HepG2 (cell line): ENCODE results near the gene DNPH1. TPM values are rescaled to one million over a fixed set of nuclear protein-coding genes. Genes with fewer than 3 reads are reported as not detected.

Experiments
- JUND ChIP-seq: sonication (generic); formaldehyde crosslinking; IDR thresholded peaks from 2 replicates; pipeline ENCODE4 v1.8.0; 2022; ENCODE audit warnings: mild to moderate bottlenecking, missing genetic modification reagents
- MYC ChIP-seq: sonication (generic); formaldehyde crosslinking; IDR thresholded peaks from 2 replicates; pipeline ENCODE4 v1.9.0; 2021; ENCODE audit warnings: missing genetic modification reagents, borderline replicate concordance
- NFE2 ChIP-seq: sonication (generic); formaldehyde crosslinking; IDR thresholded peaks from 2 replicates; pipeline ENCODE4 v1.4.0; 2020; ENCODE audit warnings: missing genetic modification reagents
- NFE2L2 ChIP-seq: fragments of 150-350 bp; IDR thresholded peaks from 2 replicates; pipeline ENCODE4 v1.6.1; 2014; ENCODE audit warnings: low read length
- POLR2AphosphoS5 ChIP-seq: IDR thresholded peaks from 2 replicates; pipeline ENCODE4 v1.6.1; 2012; ENCODE audit warnings: low read depth, low read length
- YEATS4 ChIP-seq: sonication (generic); formaldehyde crosslinking; IDR thresholded peaks from 2 replicates; pipeline ENCODE4 v1.4.0; 2020; ENCODE audit warnings: missing genetic modification reagents, borderline replicate concordance
- ZFP82 ChIP-seq: sonication (generic); formaldehyde crosslinking; IDR thresholded peaks from 2 replicates; pipeline ENCODE4 v1.5.1; 2020; ENCODE audit warnings: mild to moderate bottlenecking, missing genetic modification reagents, borderline replicate concordance
- ZIK1 ChIP-seq: sonication (generic); formaldehyde crosslinking; IDR thresholded peaks from 2 replicates; pipeline ENCODE4 v1.5.0; 2020; ENCODE audit warnings: mild to moderate bottlenecking, low read depth, missing genetic modification reagents, borderline replicate concordance
- ZNF143 ChIP-seq: sonication (generic); formaldehyde crosslinking; IDR thresholded peaks from 2 replicates; pipeline ENCODE4 v1.4.0; 2020; ENCODE audit warnings: missing genetic modification reagents
- ZNF253 ChIP-seq: sonication (generic); formaldehyde crosslinking; IDR thresholded peaks from 2 replicates; pipeline ENCODE4 v1.8.0; 2022; ENCODE audit warnings: mild to moderate bottlenecking, missing genetic modification reagents, borderline replicate concordance
- ZNF333 ChIP-seq: sonication (generic); formaldehyde crosslinking; IDR thresholded peaks from 2 replicates; pipeline ENCODE4 v1.4.0; 2020; ENCODE audit warnings: mild to moderate bottlenecking, missing genetic modification reagents, borderline replicate concordance
- ZNF350 ChIP-seq: sonication (generic); formaldehyde crosslinking; IDR thresholded peaks from 2 replicates; pipeline ENCODE4 v1.4.0; 2020; ENCODE audit warnings: mild to moderate bottlenecking, low read depth, missing genetic modification reagents, borderline replicate concordance
- ZNF768 ChIP-seq: sonication (generic); formaldehyde crosslinking; IDR thresholded peaks from 2 replicates; pipeline ENCODE4 v1.4.0; 2020; ENCODE audit warnings: missing genetic modification reagents
- ZNF772 ChIP-seq: sonication (generic); formaldehyde crosslinking; IDR thresholded peaks from 2 replicates; pipeline ENCODE4 v1.5.0; 2020; ENCODE audit warnings: mild to moderate bottlenecking, missing genetic modification reagents
- ZNF782 ChIP-seq: sonication (generic); formaldehyde crosslinking; IDR thresholded peaks from 2 replicates; pipeline ENCODE4 v1.4.0; 2020; ENCODE audit warnings: missing genetic modification reagents, mild to moderate bottlenecking, borderline replicate concordance
- polyA plus RNA-seq, 8 experiments: library from polyadenylated mRNA; depleted of rRNA in 3 of 8; stranded (reverse) in 7 of 8; unstranded in 1 of 8; fragments of >200 nt; fragmentation: Illumina TruSeq in 4 of 8; extraction: Trizol in 4 of 8; gene quantifications; 2 replicates each; pipeline versions ENCODE4 v1.2.1 to v1.2.3, GENCODE V29; 2011 to 2016; ENCODE audit warnings: low read depth in 4 of 8, missing spikeins in 1 of 8, mixed read lengths in 1 of 8; ENCODE audit not compliant: insufficient read depth in 1 of 8
- total RNA-seq, 5 experiments: library from RNA; depleted of rRNA; stranded (reverse); fragments of >200 nt; fragmentation: Illumina TruSeq; extraction: Trizol; gene quantifications; 2 replicates each; pipeline ENCODE4 v1.2.3, GENCODE V29; 2016; ENCODE audit warnings: low read depth in 1 of 5
- TF ChIP-seq, protein P1 (sequence below): sonication (generic); formaldehyde crosslinking; IDR thresholded peaks from 2 replicates; pipeline ENCODE4 v1.4.0; 2020; ENCODE audit warnings: mild to moderate bottlenecking, missing genetic modification reagents, borderline replicate concordance
- TF ChIP-seq, protein P2 (sequence below): IDR thresholded peaks from 2 replicates; pipeline ENCODE4 v1.6.1; 2016; ENCODE audit warnings: mild to moderate bottlenecking
- TF ChIP-seq, protein P3 (sequence below): sonication (generic); formaldehyde crosslinking; IDR thresholded peaks from 2 replicates; pipeline ENCODE4 v1.5.1; 2020; ENCODE audit warnings: missing genetic modification reagents, mild to moderate bottlenecking, borderline replicate concordance
- TF ChIP-seq, protein P4 (sequence below): sonication (generic); formaldehyde crosslinking; IDR thresholded peaks from 2 replicates; pipeline ENCODE4 v1.8.1; 2023; ENCODE audit warnings: mild to moderate bottlenecking, moderate library complexity, missing genetic modification reagents

Gene DNPH1
- total and polyA plus RNA-seq, 2 of the 13 experiments (the other 11 are each of a cell fraction or from before 2014, with no cell fraction given), result 56.5 to 75.1 TPM

DNA sequence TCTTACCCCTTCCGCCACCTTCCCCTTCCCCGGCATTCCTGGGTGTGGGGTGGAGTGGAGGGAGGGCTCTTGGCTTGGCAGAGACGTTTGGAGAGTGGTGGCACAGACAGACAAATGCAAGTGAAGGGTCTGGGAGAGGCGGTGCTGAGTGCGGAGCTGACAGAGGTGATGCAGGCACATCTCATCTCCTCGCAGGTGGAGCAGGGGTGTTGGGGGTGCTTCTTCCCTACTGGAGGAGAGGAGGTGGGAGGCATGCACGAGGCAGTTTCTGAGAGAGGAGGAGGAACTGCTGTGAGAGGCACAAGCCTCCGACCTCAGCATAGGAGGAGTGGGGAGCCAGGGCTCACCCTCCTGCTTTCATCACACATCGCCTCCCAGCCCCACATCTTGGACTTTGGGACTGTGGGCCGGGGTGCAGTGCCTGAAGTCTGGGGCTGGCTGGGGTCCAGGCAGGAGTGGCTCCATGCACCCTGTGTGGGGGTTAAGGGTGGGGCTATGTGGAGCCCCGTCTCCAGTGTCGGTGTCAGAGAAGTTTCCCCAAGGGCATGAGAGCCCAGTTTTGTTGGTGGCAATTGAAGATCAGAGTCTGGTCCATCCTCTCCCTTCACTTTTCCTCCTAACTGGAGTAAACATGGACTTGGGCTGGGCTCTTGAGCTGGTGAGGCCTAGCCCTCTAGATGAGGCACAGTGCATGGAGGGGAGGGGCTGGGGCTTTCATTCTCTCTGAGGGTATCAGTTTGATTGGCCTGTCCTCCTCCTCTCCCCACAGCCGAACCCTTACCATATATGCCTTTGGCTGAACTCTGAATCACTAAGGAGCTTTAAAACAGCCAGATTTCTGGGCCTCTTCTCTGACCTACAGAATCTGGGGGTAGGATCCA is 48.6 kb upstream of the DNPH1 start (continued):
- TF ChIP-seq, protein P1, sequence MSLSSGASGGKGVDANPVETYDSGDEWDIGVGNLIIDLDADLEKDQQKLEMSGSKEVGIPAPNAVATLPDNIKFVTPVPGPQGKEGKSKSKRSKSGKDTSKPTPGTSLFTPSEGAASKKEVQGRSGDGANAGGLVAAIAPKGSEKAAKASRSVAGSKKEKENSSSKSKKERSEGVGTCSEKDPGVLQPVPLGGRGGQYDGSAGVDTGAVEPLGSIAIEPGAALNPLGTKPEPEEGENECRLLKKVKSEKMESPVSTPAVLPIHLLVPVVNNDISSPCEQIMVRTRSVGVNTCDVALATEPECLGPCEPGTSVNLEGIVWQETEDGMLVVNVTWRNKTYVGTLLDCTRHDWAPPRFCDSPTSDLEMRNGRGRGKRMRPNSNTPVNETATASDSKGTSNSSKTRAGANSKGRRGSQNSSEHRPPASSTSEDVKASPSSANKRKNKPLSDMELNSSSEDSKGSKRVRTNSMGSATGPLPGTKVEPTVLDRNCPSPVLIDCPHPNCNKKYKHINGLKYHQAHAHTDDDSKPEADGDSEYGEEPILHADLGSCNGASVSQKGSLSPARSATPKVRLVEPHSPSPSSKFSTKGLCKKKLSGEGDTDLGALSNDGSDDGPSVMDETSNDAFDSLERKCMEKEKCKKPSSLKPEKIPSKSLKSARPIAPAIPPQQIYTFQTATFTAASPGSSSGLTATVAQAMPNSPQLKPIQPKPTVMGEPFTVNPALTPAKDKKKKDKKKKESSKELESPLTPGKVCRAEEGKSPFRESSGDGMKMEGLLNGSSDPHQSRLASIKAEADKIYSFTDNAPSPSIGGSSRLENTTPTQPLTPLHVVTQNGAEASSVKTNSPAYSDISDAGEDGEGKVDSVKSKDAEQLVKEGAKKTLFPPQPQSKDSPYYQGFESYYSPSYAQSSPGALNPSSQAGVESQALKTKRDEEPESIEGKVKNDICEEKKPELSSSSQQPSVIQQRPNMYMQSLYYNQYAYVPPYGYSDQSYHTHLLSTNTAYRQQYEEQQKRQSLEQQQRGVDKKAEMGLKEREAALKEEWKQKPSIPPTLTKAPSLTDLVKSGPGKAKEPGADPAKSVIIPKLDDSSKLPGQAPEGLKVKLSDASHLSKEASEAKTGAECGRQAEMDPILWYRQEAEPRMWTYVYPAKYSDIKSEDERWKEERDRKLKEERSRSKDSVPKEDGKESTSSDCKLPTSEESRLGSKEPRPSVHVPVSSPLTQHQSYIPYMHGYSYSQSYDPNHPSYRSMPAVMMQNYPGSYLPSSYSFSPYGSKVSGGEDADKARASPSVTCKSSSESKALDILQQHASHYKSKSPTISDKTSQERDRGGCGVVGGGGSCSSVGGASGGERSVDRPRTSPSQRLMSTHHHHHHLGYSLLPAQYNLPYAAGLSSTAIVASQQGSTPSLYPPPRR, result peak; percentile 72
- no peak; the same call in 1 of the 2 replicates for TF ChIP-seq MYC (CRISPR knock-in tag)
- TF ChIP-seq ZNF768 (CRISPR knock-in tag), result peak; percentile 8; the same call in 1 of the 2 replicates
- TF ChIP-seq ZNF350 (CRISPR knock-in tag), result peak; percentile 76
- TF ChIP-seq, protein P2, sequence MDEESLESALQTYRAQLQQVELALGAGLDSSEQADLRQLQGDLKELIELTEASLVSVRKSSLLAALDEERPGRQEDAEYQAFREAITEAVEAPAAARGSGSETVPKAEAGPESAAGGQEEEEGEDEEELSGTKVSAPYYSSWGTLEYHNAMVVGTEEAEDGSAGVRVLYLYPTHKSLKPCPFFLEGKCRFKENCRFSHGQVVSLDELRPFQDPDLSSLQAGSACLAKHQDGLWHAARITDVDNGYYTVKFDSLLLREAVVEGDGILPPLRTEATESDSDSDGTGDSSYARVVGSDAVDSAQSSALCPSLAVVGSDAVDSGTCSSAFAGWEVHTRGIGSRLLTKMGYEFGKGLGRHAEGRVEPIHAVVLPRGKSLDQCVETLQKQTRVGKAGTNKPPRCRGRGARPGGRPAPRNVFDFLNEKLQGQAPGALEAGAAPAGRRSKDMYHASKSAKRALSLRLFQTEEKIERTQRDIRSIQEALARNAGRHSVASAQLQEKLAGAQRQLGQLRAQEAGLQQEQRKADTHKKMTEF (CRISPR knock-in tag), result peak; percentile 36; the same call in 1 of the 2 replicates
- no peak for TF ChIP-seq ZNF143 (CRISPR knock-in tag)
- TF ChIP-seq NFE2L2, result no peak
- TF ChIP-seq ZFP82, result 0 out of 2 replicates have a peak, but pooled peaks have one; percentile 71
- TF ChIP-seq, protein P3, sequence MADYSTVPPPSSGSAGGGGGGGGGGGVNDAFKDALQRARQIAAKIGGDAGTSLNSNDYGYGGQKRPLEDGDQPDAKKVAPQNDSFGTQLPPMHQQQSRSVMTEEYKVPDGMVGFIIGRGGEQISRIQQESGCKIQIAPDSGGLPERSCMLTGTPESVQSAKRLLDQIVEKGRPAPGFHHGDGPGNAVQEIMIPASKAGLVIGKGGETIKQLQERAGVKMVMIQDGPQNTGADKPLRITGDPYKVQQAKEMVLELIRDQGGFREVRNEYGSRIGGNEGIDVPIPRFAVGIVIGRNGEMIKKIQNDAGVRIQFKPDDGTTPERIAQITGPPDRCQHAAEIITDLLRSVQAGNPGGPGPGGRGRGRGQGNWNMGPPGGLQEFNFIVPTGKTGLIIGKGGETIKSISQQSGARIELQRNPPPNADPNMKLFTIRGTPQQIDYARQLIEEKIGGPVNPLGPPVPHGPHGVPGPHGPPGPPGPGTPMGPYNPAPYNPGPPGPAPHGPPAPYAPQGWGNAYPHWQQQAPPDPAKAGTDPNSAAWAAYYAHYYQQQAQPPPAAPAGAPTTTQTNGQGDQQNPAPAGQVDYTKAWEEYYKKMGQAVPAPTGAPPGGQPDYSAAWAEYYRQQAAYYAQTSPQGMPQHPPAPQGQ (CRISPR knock-in tag), result 0 out of 2 replicates have a peak, but pooled peaks have one; percentile 12
- TF ChIP-seq NFE2 (CRISPR knock-in tag), result no peak
- TF ChIP-seq, protein P4, sequence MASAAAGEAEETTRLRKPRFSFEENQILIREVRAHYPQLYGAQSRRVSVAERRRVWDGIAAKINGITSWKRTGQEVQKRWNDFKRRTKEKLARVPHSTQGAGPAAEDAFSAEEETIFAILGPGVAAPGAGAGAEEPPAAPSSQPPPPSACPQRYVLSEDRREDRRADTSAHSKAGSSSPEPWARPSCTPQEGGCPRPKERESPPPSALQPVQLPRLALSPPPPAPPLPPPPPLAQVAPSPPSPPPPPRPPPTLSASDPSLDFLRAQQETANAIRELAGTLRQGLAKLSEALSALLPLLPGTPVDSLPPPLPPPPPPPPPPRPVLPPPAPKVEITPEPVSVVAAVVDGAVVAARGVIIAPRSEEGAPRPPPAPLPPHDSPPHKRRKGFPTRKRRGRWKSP, result peak; percentile 77; the same call in 1 of the 2 replicates
- TF ChIP-seq ZNF772 (CRISPR knock-in tag), result peak; percentile 14; the same call in 1 of the 2 replicates
- TF ChIP-seq ZIK1, result 0 out of 2 replicates have a peak, but pooled peaks have one; percentile 49
- TF ChIP-seq POLR2AphosphoS5, result peak; percentile 39; the same call in 1 of the 2 replicates
- peak; percentile 91 for TF ChIP-seq ZNF333 (CRISPR knock-in tag)
- TF ChIP-seq ZNF782, result peak; percentile 82
- 0 out of 2 replicates have a peak, but pooled peaks have one; percentile 1 for TF ChIP-seq YEATS4 (CRISPR knock-in tag)
- TF ChIP-seq JUND (CRISPR knock-in tag), result no peak
- TF ChIP-seq ZNF253 (CRISPR knock-in tag), result 0 out of 2 replicates have a peak, but pooled peaks have one; percentile 77
